ENCODE results near the gene WDR59. TPM values are rescaled to one million over a fixed set of nuclear protein-coding genes. Genes with fewer than 3 reads are reported as not detected.

The WDR59 gene
- polyA plus RNA-seq, 1 of the 3 experiments (the other 2 are of a cell fraction): 48.2 TPM

GRCh38 chr16:74841469-74841868 is 143.5 kb downstream of the WDR59 start:
- CTCF ChIA-PET: interaction anchor here (2.5 to 4.5 kb wide), 2 partner anchors 21 to 28 kb away, joined by 8 to 22 read pairs; no protein-coding TSS in a partner anchor

More at GRCh38 chr16:74841469-74841868, 143.5 kb downstream of the WDR59 start:
- Histone ChIP-seq H3F3A (replicated peaks; ENCODE audit: insufficient read depth) (no peaks in the 10 kb centered on the region), H3K9me2 (no peaks in the 10 kb centered on the region), H3K27ac (ENCODE audit: low read depth in 2 of 2, low read length in 1 of 2) (no peak overlapping the region), H3K9ac (no peak overlapping the region), H3K4me1 (ENCODE audit: control insufficient read depth in 1 of 2, insufficient read depth in 2 of 2, low read depth in 1 of 2, low read length in 1 of 2) (no peaks in the 10 kb centered on the region), H3K9me3 (no peaks in the 10 kb centered on the region), H3K27me3 (ENCODE audit: insufficient read depth) (no peaks in the 10 kb centered on the region), H3K79me2 (ENCODE audit: insufficient read depth) (no peaks in the 10 kb centered on the region), H4K20me1 (ENCODE audit: insufficient read depth) (no peaks in the 10 kb centered on the region), H3K4me3 (ENCODE audit: low read depth in 2 of 2, low read length in 1 of 2) (no peak overlapping the region), H3K36me3 (replicated peaks in 1 of 2; ENCODE audit: control insufficient read depth in 1 of 2, insufficient read depth in 2 of 2, low read length in 1 of 2) (no peaks in the 10 kb centered on the region), H2AFZ (ENCODE audit: low read depth) (no peak overlapping the region), H3K4me2 (no peak overlapping the region)
- POLR2A ChIA-PET: no interaction called here
- 69% methylated on average over 2 of the region's 2 CpGs for WGBS (ENCODE audit: low lambda C conversion rate)
- DNase-seq: no peak
- TF ChIP-seq CTCF (IDR thresholded peaks at IDR 0.05) (no peak), PBX3 (IDR thresholded peaks at IDR 0.05) (no peak), SIN3A (IDR thresholded peaks at IDR 0.05; ENCODE audit: borderline replicate concordance, low read depth, low read length) (no peak), ZBTB33 (IDR thresholded peaks at IDR 0.05; ENCODE audit: borderline replicate concordance, low read depth) (no peak), EZH2phosphoT487 (IDR thresholded peaks at IDR 0.05; ENCODE audit: borderline replicate concordance, low read depth) (no peak), NFIC (IDR thresholded peaks at IDR 0.05; ENCODE audit: borderline replicate concordance) (no peak), IRF3 (IDR thresholded peaks at IDR 0.05; ENCODE audit: low read depth, low read length) (no peak)
